Calu3 (cell line): ENCODE results near the gene ATP1A2. TPM values are rescaled to one million over a fixed set of nuclear protein-coding genes. Genes with fewer than 3 reads are reported as not detected.

Experiments used
- BruUV-seq: library from RNA; stranded (reverse); fragments of 400-500 nt; replicated peaks from 2 replicates; lab custom pipeline; 2021; lab: Mats Ljungman, UMichigan
- CTCF ChIA-PET: fragments of 300-600 bp; sonication (Branson Sonifier 250); formaldehyde crosslinking; loops from one replicate; lab custom pipeline; 2022; ENCODE audit warnings: antibody characterized with exemption; lab: Charles Lee
- DNase-seq: peaks from one replicate; pipeline ENCODE4 v3.0.0; 2022
- H3K27ac Mint-ChIP-seq: one replicate; pipeline ENCODE4 v1.8.0; 2022; ENCODE audit warnings: mixed read lengths; ENCODE audit not compliant: unreplicated experiment
- H3K27me3 Mint-ChIP-seq: one replicate; pipeline ENCODE4 v1.8.0; 2022; ENCODE audit warnings: mixed read lengths; ENCODE audit not compliant: unreplicated experiment
- H3K36me3 Mint-ChIP-seq: one replicate; pipeline ENCODE4 v1.8.0; 2022; ENCODE audit warnings: mild to moderate bottlenecking, moderate library complexity, mixed read lengths; ENCODE audit not compliant: insufficient read depth, unreplicated experiment
- H3K4me1 Mint-ChIP-seq: one replicate; pipeline ENCODE4 v1.8.0; 2022; ENCODE audit warnings: mild to moderate bottlenecking, low read depth, mixed read lengths; ENCODE audit not compliant: unreplicated experiment
- H3K4me3 Mint-ChIP-seq: one replicate; pipeline ENCODE4 v1.8.0; 2022; ENCODE audit warnings: mild to moderate bottlenecking, low read depth, moderate library complexity, mixed read lengths; ENCODE audit not compliant: unreplicated experiment
- H3K9me3 Mint-ChIP-seq: one replicate; pipeline ENCODE4 v1.8.0; 2022; ENCODE audit warnings: low read depth, mixed read lengths; ENCODE audit not compliant: unreplicated experiment
- intact Hi-C: fragments of 100-400 bp; cut with micrococcal nuclease; formaldehyde crosslinking; loops from one replicate; pipeline ENCODE4 v1.10.0; 2022; ENCODE audit not compliant: unreplicated experiment
- total RNA-seq: library from RNA; stranded (reverse); gene quantifications from 2 replicates; pipeline ENCODE4 v1.2.3, GENCODE V29; 2022
- TF ChIP-seq, protein P1 (sequence below): fragments of 200-600 bp; IDR thresholded peaks from one replicate; pipeline ENCODE4 v1.8.0; 2022; ENCODE audit warnings: antibody characterized with exemption; ENCODE audit not compliant: unreplicated experiment

Gene ATP1A2
- total RNA-seq, 1 experiment from 2014 or later, result not detected

- no peaks in the 10 kb centered on the region for H3K9me3 Mint-ChIP-seq
- H3K4me1 Mint-ChIP-seq, result no peaks in the 10 kb centered on the region
- TF ChIP-seq, protein P1, sequence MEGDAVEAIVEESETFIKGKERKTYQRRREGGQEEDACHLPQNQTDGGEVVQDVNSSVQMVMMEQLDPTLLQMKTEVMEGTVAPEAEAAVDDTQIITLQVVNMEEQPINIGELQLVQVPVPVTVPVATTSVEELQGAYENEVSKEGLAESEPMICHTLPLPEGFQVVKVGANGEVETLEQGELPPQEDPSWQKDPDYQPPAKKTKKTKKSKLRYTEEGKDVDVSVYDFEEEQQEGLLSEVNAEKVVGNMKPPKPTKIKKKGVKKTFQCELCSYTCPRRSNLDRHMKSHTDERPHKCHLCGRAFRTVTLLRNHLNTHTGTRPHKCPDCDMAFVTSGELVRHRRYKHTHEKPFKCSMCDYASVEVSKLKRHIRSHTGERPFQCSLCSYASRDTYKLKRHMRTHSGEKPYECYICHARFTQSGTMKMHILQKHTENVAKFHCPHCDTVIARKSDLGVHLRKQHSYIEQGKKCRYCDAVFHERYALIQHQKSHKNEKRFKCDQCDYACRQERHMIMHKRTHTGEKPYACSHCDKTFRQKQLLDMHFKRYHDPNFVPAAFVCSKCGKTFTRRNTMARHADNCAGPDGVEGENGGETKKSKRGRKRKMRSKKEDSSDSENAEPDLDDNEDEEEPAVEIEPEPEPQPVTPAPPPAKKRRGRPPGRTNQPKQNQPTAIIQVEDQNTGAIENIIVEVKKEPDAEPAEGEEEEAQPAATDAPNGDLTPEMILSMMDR, result no peak
- H3K27me3 Mint-ChIP-seq, result peaks cover 32% of the 10 kb centered on the region
- H3K27ac Mint-ChIP-seq, result no peak overlapping the region
- DNase-seq, result no peak
- intact Hi-C loops, result loop anchor here (2.0 kb wide), 1 partner anchor 185 kb away; no protein-coding TSS in a partner anchor
- BruUV-seq, result no TSS peak
- CTCF ChIA-PET, result interaction anchor here (2.1 to 3.3 kb wide), 3 partner anchors 28 to 100 kb away, joined by 46 to 92 read pairs (median 54); no protein-coding TSS in a partner anchor
- no peak overlapping the region for H3K4me3 Mint-ChIP-seq
- H3K36me3 Mint-ChIP-seq, result no peaks in the 10 kb centered on the region
Observed at GRCh38 chr1:160191756-160192155, 76.2 kb downstream of the ATP1A2 start.

- Mint-ChIP-seq H3K4me1 (no peaks in the 10 kb centered on the region), H3K27ac (no peak overlapping the region), H3K4me3 (no peak overlapping the region), H3K27me3 (peaks cover 28% of the 10 kb centered on the region), H3K36me3 (no peaks in the 10 kb centered on the region), H3K9me3 (no peaks in the 10 kb centered on the region)
- no TSS peak for BruUV-seq
- TF ChIP-seq, protein P1, result no peak
- DNase-seq, result no peak
- intact Hi-C loops, result loop anchor here (2.0 kb wide), 1 partner anchor 185 kb away; no protein-coding TSS in a partner anchor
- CTCF ChIA-PET, result interaction anchor here (2.1 to 3.3 kb wide), 3 partner anchors 27 to 99 kb away, joined by 46 to 92 read pairs (median 54); no protein-coding TSS in a partner anchor
Observed at GRCh38 chr1:160192234-160192633, 76.7 kb downstream of the ATP1A2 start.

Other genes starting within 250 kb of the ATP1A2 start
- gene CFAP45, start 215.6 kb upstream of the ATP1A2 start, total RNA-seq, result 1.6 and 1.8 TPM in 2 replicates
- gene TAGLN2, start 190.3 kb upstream of the ATP1A2 start, total RNA-seq, result 612 and 708 TPM in 2 replicates
- 7.5 and 7.6 TPM in 2 replicates for gene IGSF9, start 170.1 kb upstream of the ATP1A2 start, total RNA-seq
- gene SLAMF9, start 161.5 kb upstream of the ATP1A2 start, total RNA-seq, result not detected in 2 replicates
- 13.2 and 14.1 TPM in 2 replicates for gene PIGM, start 83.8 kb upstream of the ATP1A2 start, total RNA-seq
- not detected in 2 replicates for gene KCNJ10, start 45.6 kb upstream of the ATP1A2 start, total RNA-seq
- not detected in 2 replicates for gene KCNJ9, start 34.2 kb upstream of the ATP1A2 start, total RNA-seq
- 31.6 and 33.9 TPM in 2 replicates for gene IGSF8, start 17.1 kb upstream of the ATP1A2 start, total RNA-seq
- gene ATP1A4, start 35.8 kb downstream of the ATP1A2 start, total RNA-seq, result not detected in 2 replicates
- not detected in 2 replicates for gene CASQ1, start 74.8 kb downstream of the ATP1A2 start, total RNA-seq
- gene PEA15, start 89.6 kb downstream of the ATP1A2 start, total RNA-seq, result 128 and 153 TPM in 2 replicates
- 119 and 126 TPM in 2 replicates for gene DCAF8, start 146.8 kb downstream of the ATP1A2 start, total RNA-seq
- 64.0 and 70.3 TPM in 2 replicates for gene PEX19, start 169.4 kb downstream of the ATP1A2 start, total RNA-seq
- 195 and 208 TPM in 2 replicates for gene COPA, start 227.5 kb downstream of the ATP1A2 start, total RNA-seq
- 128 and 135 TPM in 2 replicates for gene NCSTN, start 227.6 kb downstream of the ATP1A2 start, total RNA-seq